Activated CD4-positive, alpha-beta T cell treated with anti-CD3 and anti-CD28 coated beads, Interleukin-2, amount 10 ng/mL, durations not matched to agents 7 days and 5 days (primary cell): ENCODE measurements around the gene BTBD9. TPM values are rescaled to one million over a fixed set of nuclear protein-coding genes. Genes with fewer than 3 reads are reported as not detected.

ENCODE experiments used
- CTCF ChIA-PET: fragments of 350-600 bp; sonication (Branson Sonifier 250); formaldehyde crosslinking; loops from one replicate; lab custom pipeline; 2021; ENCODE audit warnings: antibody characterized with exemption; lab: Charles Lee
- POLR2A ChIA-PET: fragments of 350-600 bp; sonication (Branson Sonifier 250); formaldehyde crosslinking; loops from one replicate; lab custom pipeline; 2021; ENCODE audit warnings: antibody characterized with exemption; lab: Charles Lee
- DNase-seq: peaks from one replicate; pipeline ENCODE4 v3.0.0-alpha.2; 2020
- H3K27ac Mint-ChIP-seq: one replicate; pipeline ENCODE4 v1.8.0; 2021; ENCODE audit warnings: mild to moderate bottlenecking, moderate library complexity, mixed read lengths
- H3K27me3 Mint-ChIP-seq: one replicate; pipeline ENCODE4 v1.8.0; 2021; ENCODE audit warnings: mixed read lengths
- H3K36me3 Mint-ChIP-seq: one replicate; pipeline ENCODE4 v1.8.0; 2021; ENCODE audit warnings: low read depth, mixed read lengths
- H3K4me1 Mint-ChIP-seq: one replicate; pipeline ENCODE4 v1.8.0; 2021; ENCODE audit warnings: mixed read lengths
- H3K4me3 Mint-ChIP-seq: one replicate; pipeline ENCODE4 v1.8.0; 2021; ENCODE audit warnings: mild to moderate bottlenecking, moderate library complexity, mixed read lengths
- H3K9me3 Mint-ChIP-seq: one replicate; pipeline ENCODE4 v1.8.0; 2021; ENCODE audit warnings: mixed read lengths
- total RNA-seq, 2 experiments: library from RNA; stranded (reverse); gene quantifications; one replicate each; pipeline ENCODE4 v1.2.3, GENCODE V29; 2021

BTBD9 gene
- total RNA-seq, 2 experiments from 2014 or later, result 12.0 to 12.6 TPM

GRCh38 chr6:38310061-38310460, 329.7 kb downstream of the BTBD9 start:
- Mint-ChIP-seq H3K27me3 (no peaks in the 10 kb centered on the region), H3K36me3 (no peaks in the 10 kb centered on the region), H3K9me3 (no peaks in the 10 kb centered on the region), H3K27ac (no peak overlapping the region), H3K4me3 (no peak overlapping the region), H3K4me1 (peaks cover 11% of the 10 kb centered on the region)
- no peak for DNase-seq
- POLR2A ChIA-PET, result no interaction called here
- CTCF ChIA-PET, result interaction anchor here (1.3 kb wide), 1 partner anchor 30 kb away, joined by 3 read pairs; no protein-coding TSS in a partner anchor

- POLR2A ChIA-PET, result no interaction called here
- Mint-ChIP-seq H3K4me3 (no peak overlapping the region), H3K9me3 (no peaks in the 10 kb centered on the region), H3K27ac (no peak overlapping the region), H3K27me3 (no peaks in the 10 kb centered on the region), H3K4me1 (peaks cover 11% of the 10 kb centered on the region), H3K36me3 (no peaks in the 10 kb centered on the region)
- CTCF ChIA-PET, result no interaction called here
- DNase-seq, result no peak
Observed at GRCh38 chr6:38307740-38308139, 332.0 kb downstream of the BTBD9 start.

- H3K9me3 Mint-ChIP-seq, result no peaks in the 10 kb centered on the region
- no peak overlapping the region for H3K4me3 Mint-ChIP-seq
- H3K27me3 Mint-ChIP-seq, result no peaks in the 10 kb centered on the region
- POLR2A ChIA-PET, result no interaction called here
- H3K4me1 Mint-ChIP-seq, result peaks cover 11% of the 10 kb centered on the region
- no peak overlapping the region for H3K27ac Mint-ChIP-seq
- CTCF ChIA-PET, result no interaction called here
- DNase-seq, result no peak
- no peaks in the 10 kb centered on the region for H3K36me3 Mint-ChIP-seq
Observed at GRCh38 chr6:38306931-38307330, 332.8 kb downstream of the BTBD9 start.

GRCh38 chr6:38305995-38306681, 333.6 kb downstream of the BTBD9 start:
- DNase-seq, result no peak
- Mint-ChIP-seq H3K36me3 (no peaks in the 10 kb centered on the region), H3K4me3 (no peak overlapping the region), H3K27ac (no peak overlapping the region), H3K27me3 (no peaks in the 10 kb centered on the region), H3K9me3 (no peaks in the 10 kb centered on the region), H3K4me1 (peaks cover 11% of the 10 kb centered on the region)
- ChIA-PET POLR2A (no interaction called here), CTCF (no interaction called here)

GRCh38 chr6:38302838-38303237, 336.9 kb downstream of the BTBD9 start:
- Mint-ChIP-seq H3K27me3 (no peaks in the 10 kb centered on the region), H3K4me1 (peaks cover 9% of the 10 kb centered on the region)
- CTCF ChIA-PET, result no interaction called here

GRCh38 chr6:38302081-38302480, 337.6 kb downstream of the BTBD9 start:
- POLR2A ChIA-PET, result no interaction called here

More at GRCh38 chr6:38302838-38303237, 336.9 kb downstream of the BTBD9 start:
- POLR2A ChIA-PET, result no interaction called here
- no peaks in the 10 kb centered on the region for H3K36me3 Mint-ChIP-seq
- H3K9me3 Mint-ChIP-seq, result no peaks in the 10 kb centered on the region
- no peak overlapping the region for H3K4me3 Mint-ChIP-seq
- no peak for DNase-seq
- no peak overlapping the region for H3K27ac Mint-ChIP-seq

GRCh38 chr6:38290133-38290799, 349.5 kb downstream of the BTBD9 start:
- POLR2A ChIA-PET, result no interaction called here
- Mint-ChIP-seq H3K4me3 (no peak overlapping the region), H3K36me3 (peaks cover 4% of the 10 kb centered on the region), H3K27me3 (no peaks in the 10 kb centered on the region), H3K4me1 (no peaks in the 10 kb centered on the region), H3K9me3 (peaks cover 4% of the 10 kb centered on the region), H3K27ac (no peak overlapping the region)
- DNase-seq, result no peak
- CTCF ChIA-PET, result interaction anchor here (0.9 to 1.4 kb wide), 2 partner anchors 12 kb away, joined by 3 read pairs; no protein-coding TSS in a partner anchor

More at GRCh38 chr6:38302081-38302480, 337.6 kb downstream of the BTBD9 start:
- CTCF ChIA-PET, result interaction anchor here (0.7 kb wide), 1 partner anchor 12 kb away, joined by 3 read pairs; no protein-coding TSS in a partner anchor
- H3K27ac Mint-ChIP-seq, result no peak overlapping the region
- H3K4me1 Mint-ChIP-seq, result peaks cover 3% of the 10 kb centered on the region
- no peaks in the 10 kb centered on the region for H3K9me3 Mint-ChIP-seq
- no peaks in the 10 kb centered on the region for H3K27me3 Mint-ChIP-seq
- no peak overlapping the region for H3K4me3 Mint-ChIP-seq
- DNase-seq, result no peak
- no peaks in the 10 kb centered on the region for H3K36me3 Mint-ChIP-seq

GRCh38 chr6:38287487-38287886, 352.2 kb downstream of the BTBD9 start:
- Mint-ChIP-seq H3K27me3 (no peaks in the 10 kb centered on the region), H3K9me3 (peaks cover 1% of the 10 kb centered on the region), H3K4me1 (peaks cover 5% of the 10 kb centered on the region), H3K27ac (no peak overlapping the region), H3K36me3 (peaks cover 4% of the 10 kb centered on the region), H3K4me3 (no peak overlapping the region)
- ChIA-PET CTCF (no interaction called here), POLR2A (no interaction called here)
- no peak for DNase-seq

- Mint-ChIP-seq H3K4me3 (no peak overlapping the region), H3K27me3 (no peaks in the 10 kb centered on the region), H3K4me1 (peaks cover 5% of the 10 kb centered on the region), H3K9me3 (no peaks in the 10 kb centered on the region), H3K27ac (no peak overlapping the region), H3K36me3 (peaks cover 3% of the 10 kb centered on the region)
- DNase-seq, result no peak
- CTCF ChIA-PET, result no interaction called here
- POLR2A ChIA-PET, result no interaction called here
Observed at GRCh38 chr6:38284802-38285394, 354.8 kb downstream of the BTBD9 start.

GRCh38 chr6:38283734-38284362, 355.9 kb downstream of the BTBD9 start:
- H3K27ac Mint-ChIP-seq, result no peak overlapping the region
- H3K36me3 Mint-ChIP-seq, result peaks cover 3% of the 10 kb centered on the region
- no peaks in the 10 kb centered on the region for H3K27me3 Mint-ChIP-seq
- H3K4me3 Mint-ChIP-seq, result no peak overlapping the region
- POLR2A ChIA-PET, result no interaction called here
- DNase-seq, result no peak
- H3K9me3 Mint-ChIP-seq, result no peaks in the 10 kb centered on the region
- CTCF ChIA-PET, result no interaction called here
- peaks cover 5% of the 10 kb centered on the region for H3K4me1 Mint-ChIP-seq

GRCh38 chr6:38282911-38283310, 356.8 kb downstream of the BTBD9 start:
- H3K27me3 Mint-ChIP-seq, result no peaks in the 10 kb centered on the region
- peaks cover 5% of the 10 kb centered on the region for H3K4me1 Mint-ChIP-seq
- no peak overlapping the region for H3K27ac Mint-ChIP-seq
- DNase-seq, result no peak
- H3K36me3 Mint-ChIP-seq, result peaks cover 3% of the 10 kb centered on the region
- ChIA-PET CTCF (no interaction called here), POLR2A (no interaction called here)
- H3K4me3 Mint-ChIP-seq, result no peak overlapping the region
- no peaks in the 10 kb centered on the region for H3K9me3 Mint-ChIP-seq

- H3K9me3 Mint-ChIP-seq, result no peaks in the 10 kb centered on the region
- H3K36me3 Mint-ChIP-seq, result no peaks in the 10 kb centered on the region
- ChIA-PET CTCF (no interaction called here), POLR2A (no interaction called here)
- no peaks in the 10 kb centered on the region for H3K27me3 Mint-ChIP-seq
- no peak overlapping the region for H3K27ac Mint-ChIP-seq
- H3K4me1 Mint-ChIP-seq, result peaks cover 5% of the 10 kb centered on the region
- no peak overlapping the region for H3K4me3 Mint-ChIP-seq
- DNase-seq, result no peak
Observed at GRCh38 chr6:38281126-38281525, 358.6 kb downstream of the BTBD9 start.
